HG03457 (cell line): ENCODE data around the gene ECE2.
"Not testable (repeated sequence)": the region's sequence is repeated elsewhere in the genome, so short reads cannot be mapped to it uniquely, and the experiment has no call there.

ENCODE experiments used
- ATAC-seq: cut with Tn5 transposase; IDR thresholded peaks from one replicate; pipeline ENCODE4 v1.9.1; 2021; ENCODE audit warnings: moderate number of reproducible peaks; ENCODE audit not compliant: unreplicated experiment

The ECE2 gene

DNA sequence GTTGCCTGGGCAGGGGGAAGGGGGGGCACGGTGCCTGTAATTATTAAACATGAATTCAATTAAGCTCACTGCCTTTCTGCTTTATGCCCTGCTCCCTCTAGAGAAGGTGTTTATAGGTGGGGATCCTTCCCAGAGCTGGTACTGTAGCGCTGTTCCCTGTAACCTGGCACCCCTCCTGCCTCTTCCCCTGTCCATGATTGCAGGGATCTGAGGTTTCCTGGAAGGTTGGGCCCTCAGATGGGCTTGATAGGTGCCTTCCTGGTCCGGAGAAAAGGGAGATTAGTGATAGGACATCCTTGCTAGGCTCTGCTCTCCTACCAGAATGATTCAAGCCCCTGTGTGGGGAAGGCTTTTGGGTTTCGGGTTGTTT lies 59.5 kb downstream of the ECE2 start:
- ATAC-seq: peak; percentile 5

DNA sequence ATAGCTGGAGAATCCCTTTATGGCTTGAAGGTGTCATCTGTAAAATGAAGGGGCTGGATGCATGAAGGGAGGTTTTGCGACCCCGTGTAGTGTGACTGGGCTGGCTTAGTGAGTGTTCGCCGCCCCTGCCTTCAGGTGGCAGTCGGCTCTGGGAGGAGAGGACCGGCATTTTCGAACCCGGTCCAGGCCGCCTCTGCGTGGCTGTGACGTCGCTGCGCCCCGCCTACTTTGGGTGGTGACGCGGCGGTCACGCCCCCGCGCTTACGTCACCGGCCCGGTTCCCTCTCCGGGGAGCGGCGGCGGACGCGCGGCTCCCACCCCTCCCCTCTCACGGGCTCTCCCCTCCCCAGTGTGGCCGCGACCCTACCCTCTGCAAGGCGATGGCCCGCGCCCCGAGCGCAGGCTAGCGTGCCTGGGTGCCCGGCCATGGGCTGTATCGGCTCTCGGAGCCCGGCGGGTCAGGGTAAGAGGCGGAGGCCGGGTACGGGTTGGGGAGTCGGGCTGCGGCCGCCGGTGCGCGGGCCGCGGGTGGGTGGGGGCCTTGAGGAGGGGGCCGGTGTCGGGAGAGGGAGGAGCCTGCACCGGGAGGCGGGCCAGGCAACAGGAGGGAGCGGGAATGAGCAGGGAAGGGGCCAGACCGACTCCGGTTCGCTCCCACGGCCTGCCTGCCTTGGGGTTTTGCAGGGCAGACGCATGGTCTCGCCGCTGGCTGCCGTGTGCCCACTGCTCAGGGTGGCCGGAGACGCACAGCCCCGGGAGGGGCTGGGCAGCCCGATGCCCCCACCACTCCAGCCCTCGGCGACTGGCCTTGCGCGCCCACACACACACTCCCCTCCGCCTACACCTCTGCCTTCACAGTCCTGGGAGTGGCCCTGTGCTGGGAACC lies 60.1 kb downstream of the ECE2 start:
- peak; percentile 56 for ATAC-seq

DNA sequence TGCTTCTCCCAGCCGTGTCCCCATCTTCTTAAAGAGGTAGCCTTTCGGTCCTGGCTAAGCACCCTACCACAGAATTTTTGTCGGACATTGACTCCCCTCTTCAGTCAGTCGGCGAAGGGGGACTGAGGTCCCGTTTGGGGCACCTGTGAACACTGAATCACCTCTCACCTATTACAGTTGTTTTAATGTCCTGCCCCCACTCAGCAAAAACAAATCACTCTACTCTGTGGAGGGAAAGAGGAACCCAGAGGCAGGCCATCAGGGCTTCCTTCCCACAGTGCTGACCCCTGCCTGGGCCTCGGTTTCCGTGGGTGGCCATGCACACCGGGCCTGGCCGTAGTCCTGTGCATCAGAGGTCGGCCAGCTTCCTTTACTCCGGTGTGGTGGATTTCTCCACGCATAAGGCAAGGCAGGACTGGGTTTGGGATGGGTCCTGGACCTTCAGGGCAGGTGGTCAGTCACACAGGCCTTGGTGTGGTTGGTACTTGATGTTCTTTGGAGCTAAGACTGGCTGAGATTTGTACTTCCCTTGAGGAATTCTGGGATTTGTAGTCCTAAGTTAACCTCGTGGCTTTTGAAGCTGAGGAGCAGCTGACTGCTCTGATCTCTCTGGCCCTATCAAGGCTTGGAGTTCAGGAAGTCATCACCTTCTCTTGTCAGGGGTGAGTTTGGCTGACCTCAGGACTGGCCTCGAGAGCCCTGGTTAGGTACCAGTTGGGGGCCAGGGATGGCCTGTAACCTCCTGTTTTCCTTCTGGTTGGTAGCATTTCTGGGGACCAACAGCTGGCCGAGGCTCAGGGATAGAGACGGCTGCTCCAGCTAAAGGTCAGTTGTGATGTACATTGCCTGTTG lies 61.0 kb downstream of the ECE2 start:
- ATAC-seq: no peak

DNA sequence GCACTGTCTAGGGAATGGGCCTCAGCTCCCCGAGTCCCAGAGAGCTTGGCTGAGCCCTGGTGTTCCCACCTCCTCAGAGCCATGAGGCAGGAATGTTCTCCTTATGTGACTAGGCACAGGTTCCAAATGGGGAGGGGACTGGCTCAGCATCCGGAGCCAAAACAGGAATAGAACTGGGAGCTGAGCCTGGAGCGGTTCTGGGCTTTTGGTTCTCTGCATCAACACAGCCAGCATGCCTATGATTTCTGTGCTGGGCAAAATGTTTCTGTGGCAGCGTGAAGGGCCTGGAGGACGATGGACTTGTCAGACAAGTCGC lies 61.5 kb downstream of the ECE2 start, which contains the start of gene FAM131A:
Gene FAM131A, plus strand, starts transcription at position 202 of the 316 bp plus-strand sequence. Its CDS starts 31 bp downstream, at position 233.
- ATAC-seq: no peak

DNA sequence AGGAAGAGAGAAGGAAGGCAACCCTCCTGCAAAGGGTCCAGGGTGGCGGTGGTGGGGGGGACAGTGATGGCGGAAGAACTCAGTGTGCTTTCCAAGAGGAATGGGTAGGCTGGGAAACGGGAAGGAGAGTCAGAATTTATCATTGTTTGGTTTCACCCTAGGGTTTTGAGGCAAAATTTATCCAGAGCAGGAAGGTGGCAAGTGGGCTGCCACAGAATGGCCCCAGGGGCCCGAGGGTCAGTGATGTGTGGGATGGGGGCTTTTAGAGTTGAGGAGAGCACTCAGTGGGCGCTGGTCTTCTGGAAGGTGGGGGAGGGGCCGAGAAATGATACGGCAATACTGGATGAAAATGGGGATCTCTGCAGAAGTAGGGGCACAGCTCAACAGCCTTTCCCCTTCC lies 62.2 kb downstream of the ECE2 start:
- ATAC-seq: no peak

DNA sequence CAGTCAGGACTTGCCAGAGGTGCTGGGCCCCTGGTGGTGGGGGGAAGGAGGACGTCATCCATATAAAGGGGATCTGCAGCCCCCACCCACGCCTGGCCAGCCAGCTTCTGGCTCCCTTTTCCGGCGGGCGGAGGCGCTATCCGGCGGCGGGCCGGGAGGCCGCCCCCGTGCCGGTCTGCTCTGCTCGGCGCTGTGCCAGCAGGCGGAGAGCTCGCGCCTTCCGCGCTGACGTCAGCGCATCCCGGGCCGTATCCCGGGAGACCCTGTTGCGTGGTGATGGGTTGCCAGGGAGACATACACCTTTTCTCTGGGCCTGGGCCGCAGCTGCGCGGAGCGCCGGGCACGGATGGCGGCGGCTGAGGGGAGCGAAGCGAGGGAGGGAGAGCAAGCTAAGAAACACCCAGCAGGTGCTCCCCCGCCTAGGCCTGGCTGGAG lies 62.7 kb downstream of the ECE2 start:
- no peak for ATAC-seq

DNA sequence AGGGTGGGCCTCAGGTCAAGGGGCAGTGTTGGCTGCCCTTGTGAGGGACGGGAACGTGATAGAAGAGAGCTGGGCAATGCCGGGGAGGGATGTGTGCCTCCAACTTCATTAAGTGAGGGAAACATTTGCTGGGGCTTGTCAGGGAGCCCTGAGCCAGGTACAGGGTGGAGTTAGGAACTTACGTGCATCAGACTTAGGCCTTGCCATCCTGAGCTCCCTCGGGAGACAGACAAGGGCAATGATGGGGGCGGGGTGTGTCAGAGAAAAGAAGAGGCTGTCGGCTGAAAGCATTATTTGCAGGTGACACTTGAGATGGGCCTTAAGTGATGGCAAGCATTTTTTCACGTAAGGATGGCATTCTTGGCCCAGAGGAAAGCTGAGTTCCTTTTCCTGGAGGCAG lies 63.2 kb downstream of the ECE2 start:
- no peak for ATAC-seq

DNA sequence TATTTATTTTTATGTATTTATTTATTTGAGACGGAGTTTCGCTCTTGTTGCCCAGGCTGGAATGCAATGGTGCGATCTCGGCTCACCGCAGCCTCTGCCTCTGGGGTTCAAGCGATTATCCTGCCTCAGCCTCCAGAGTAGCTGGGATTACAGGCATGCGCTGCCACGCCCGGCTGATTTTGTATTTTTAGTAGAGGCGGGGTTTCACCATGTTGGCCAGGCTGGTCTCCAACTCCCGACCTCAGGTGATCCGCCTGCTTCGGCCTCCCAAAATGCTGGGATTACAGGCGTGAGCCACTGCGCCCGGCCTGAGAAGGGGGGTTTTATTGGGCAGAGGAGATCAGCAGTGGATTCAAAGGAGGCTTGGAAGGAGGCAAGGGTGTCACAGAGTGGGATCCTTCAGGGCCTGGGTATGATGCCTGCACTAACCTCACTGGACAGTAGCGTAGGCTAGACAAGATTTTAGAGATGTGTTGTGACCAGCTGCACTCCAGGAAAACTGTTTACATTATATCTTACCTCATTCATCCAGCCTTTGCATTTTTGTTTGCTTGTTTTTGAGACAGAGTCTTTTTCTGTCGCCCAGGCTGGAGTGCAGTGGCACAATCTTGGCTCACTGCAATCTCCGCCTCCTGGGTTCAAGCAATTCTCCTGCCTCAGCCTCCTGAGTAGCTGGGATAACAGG lies 63.8 kb downstream of the ECE2 start:
- ATAC-seq: not testable (repeated sequence)

DNA sequence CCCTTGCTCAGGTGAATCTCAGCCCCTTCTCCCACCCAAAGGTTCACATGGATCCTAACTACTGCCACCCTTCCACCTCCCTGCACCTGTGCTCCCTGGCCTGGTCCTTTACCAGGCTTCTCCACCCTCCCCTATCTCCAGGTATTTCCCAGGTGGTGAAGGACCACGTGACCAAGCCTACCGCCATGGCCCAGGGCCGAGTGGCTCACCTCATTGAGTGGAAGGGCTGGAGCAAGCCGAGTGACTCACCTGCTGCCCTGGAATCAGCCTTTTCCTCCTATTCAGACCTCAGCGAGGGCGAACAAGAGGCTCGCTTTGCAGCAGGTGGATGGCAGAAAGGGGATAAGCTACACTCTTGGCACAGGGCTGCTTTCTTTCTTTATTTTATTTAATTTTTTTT lies 66.1 kb downstream of the ECE2 start:
- ATAC-seq: no peak
